NCI-H524 (cell line): ENCODE measurements around the gene CD69.

Source experiments
- DNase-seq, 2 experiments: peaks; one replicate each; lab custom pipeline; 2025; lab: John Stamatoyannopoulos, UW

The CD69 gene

DNA sequence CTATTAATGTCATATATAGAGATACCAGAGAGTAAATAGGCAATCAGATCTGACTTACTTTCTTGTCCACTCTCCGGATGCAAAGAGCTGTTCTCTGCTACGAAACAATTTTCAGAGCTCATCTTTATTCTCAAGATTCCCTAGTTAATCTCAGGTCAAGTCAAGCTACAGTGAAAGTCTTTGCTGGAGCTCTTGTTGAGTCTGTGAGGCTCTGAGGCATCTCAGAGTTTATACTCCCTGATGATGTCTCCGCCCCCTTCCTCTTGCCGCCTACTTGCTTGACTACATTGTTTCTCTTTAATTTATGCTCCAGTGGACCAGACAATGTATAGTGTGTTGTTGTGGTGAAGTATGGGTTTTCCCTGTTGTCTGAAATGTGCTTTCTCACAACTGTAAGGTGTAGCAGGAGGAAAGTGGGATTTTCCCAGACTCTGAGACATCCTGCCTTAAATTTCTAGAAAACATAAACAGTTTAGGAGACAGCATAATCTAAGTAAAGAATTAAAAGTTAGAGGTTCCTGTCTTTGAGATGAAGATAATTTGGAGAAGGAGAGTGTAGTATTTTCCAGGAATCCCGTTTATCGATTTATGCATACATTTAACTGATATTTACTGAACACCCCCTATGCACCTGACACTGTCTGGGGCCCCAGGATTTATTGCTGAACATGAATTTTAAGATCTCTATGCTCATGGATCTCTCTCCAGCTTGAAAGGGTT is at the start of gene CD69:
CD69 (minus strand) TSS at position 203 of the 720 bp plus-strand sequence; CDS start at position 122, 81 bp downstream.
- no peak for DNase-seq

DNA sequence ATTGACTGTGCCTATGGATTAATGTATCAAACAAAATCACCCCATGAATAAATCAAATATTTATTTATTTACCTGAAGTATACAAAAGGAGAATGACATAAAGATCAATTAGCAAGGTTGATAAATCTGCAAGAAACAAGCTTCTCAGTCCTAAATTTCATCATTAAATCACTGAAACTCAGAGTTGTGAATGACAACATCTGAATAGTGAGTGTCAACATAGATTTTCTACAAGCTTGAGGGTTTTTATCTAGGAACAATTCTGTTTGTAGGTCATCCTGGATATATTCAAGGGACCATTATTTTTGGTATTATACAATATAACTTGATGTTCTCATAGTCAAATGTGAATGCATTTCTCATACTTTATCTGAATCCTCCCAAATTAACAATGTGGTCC is 49.2 kb upstream of the CD69 start:
- no peak for DNase-seq

- no peak for DNase-seq
These were observed 48.6 kb upstream of the CD69 start for GRCh38 chr12:9809338-9809737.

- no peak for DNase-seq
These were observed 47.8 kb upstream of the CD69 start for GRCh38 chr12:9808504-9808903.

DNA sequence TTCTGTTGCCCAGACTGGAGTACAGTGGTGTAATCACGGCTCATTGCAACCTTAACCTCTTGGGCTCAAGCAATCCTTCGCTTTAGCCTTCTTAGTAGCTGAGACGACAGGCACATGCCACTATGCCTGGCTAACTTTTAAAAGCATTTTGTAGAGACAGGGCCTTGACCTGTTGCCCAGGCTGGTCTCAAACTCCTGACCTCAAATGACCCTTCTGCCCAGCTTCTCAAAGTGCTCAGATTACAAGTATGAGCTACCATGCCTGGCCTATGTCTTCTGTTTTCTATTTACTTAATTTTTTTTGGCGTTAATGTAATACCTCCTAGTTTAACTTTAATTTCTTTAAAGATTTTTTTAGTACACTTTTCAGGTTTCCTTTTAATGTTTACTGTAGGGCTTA is 46.0 kb upstream of the CD69 start:
- no peak for DNase-seq

GRCh38 chr12:9805883-9806282 is 45.2 kb upstream of the CD69 start:
- no peak for DNase-seq

GRCh38 chr12:9799961-9800360 is 39.3 kb upstream of the CD69 start:
- no peak for DNase-seq

DNA sequence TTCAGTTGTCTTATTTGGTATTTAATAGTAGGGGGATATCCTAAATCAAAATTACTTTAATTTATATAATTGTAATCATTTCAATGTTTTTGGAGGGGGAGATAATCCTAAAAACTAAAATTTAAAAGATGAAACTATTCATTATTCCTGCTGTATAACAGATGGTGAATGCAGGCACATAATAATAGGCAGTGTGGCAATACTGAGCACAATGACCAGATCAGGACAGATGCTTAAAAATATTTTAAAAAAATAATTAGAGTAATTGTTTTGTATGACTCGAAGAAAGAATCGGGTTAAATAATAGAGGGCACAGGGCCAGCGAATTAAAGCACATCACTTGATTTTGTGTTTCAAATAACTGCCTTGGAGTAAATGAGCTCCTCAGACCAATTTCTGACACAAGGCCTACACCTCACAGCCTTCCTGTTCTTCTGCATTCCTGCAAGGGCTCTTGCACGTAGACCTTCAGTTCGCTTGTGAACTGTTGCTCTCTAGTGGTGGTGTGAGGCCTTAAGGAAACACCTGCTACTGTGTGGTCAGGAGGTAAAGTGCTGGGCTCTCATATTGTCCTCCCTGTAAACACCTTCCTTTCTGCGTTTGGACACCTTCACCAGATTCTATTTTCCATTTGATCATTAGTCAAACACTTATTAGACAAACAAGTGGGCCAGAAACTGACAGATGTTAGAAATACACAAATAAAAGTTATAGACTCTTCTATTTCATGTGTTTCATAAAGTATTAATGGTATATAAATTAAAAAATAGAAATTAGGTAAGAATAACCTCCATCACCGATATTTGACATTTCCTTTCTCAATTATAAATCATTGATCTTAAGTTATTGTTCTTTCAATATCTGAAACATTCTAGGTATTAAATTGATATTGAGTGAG is 37.3 kb upstream of the CD69 start:
- peak in 1 of 2 experiments; percentile 31 for DNase-seq

- no peak for DNase-seq
These were observed 36.3 kb upstream of the CD69 start for GRCh38 chr12:9796971-9797370.

GRCh38 chr12:9796346-9796745 is 35.6 kb upstream of the CD69 start:
- DNase-seq, result no peak

DNA sequence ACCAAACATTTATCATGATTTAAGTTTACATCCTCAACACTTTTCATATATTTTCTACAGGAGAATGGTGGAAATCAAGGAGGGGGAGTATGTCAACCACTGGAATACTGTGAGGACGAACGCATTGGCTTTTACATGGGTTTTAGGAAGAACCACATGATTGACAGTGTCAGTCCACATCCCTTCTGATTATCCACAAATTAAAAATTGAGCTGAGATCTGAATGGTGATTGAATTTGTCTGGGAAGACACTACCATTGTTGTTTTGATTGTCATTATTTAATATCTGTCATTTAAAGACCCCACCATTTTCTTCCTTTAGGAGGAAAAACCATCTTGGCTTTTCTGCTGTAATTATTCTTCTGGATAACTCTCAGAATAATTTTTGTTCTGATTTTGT is 35.2 kb upstream of the CD69 start:
- DNase-seq, result no peak

DNA sequence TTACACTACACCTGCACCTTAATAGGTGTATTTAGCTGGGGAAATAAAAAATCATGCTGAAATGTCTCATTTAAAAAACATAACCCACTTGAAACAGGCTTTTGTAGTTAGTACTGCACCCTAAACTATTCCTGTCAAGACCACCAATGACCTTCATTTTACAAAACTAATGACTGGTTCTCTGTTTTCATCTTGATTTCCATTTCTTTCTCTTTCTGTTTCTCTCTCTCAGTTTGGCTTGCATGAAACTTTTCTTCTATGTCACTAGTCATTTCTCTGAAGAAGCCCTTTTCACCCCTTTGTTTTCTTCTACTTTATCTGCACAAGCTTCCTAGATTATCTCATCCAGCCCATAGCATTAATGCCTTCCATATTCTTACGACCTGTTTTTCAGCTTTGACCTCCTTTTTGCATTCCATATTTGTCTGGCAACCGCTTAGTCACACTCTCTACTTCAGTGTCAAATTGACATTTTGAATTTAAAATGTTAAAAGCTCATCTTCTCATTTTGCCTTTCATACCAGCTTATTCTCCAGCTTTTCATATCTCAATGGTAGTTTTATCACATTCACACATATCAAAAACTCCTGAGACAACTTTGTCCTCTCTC is 33.9 kb upstream of the CD69 start:
- DNase-seq, result no peak

- DNase-seq, result no peak
These were observed 33.2 kb upstream of the CD69 start for GRCh38 chr12:9793779-9794395.

DNA sequence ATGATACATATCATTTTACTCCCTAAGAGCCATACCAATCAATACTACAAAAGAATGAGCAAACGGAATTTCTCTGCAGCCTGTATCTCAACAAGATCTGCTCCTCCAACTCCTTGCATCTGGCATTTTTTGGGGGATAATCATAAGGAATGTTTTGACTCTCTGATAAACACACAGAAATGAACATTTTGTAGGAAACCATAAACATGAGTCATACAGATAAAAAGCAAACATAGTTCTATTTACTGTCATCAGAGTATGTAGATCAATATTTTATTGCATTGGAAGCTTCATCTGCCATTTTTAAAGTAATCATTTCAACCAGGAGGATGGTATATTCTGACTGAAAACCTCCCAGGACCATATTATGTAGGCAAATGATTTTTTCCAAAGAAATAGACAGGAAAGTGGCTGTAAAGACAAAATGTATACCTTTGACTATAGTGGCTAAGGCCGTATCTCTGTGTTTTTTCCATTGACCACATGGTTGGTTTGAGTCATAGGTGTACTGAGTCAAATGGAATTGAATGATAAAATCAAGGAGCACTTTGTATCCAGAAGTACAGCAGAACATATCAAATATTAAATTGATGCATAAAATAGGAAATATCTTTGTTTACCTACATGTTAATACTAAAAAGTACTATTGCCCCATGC is 32.4 kb upstream of the CD69 start:
- DNase-seq, result no peak

- no peak for DNase-seq
These were observed 31.6 kb upstream of the CD69 start for GRCh38 chr12:9792185-9792900.

DNA sequence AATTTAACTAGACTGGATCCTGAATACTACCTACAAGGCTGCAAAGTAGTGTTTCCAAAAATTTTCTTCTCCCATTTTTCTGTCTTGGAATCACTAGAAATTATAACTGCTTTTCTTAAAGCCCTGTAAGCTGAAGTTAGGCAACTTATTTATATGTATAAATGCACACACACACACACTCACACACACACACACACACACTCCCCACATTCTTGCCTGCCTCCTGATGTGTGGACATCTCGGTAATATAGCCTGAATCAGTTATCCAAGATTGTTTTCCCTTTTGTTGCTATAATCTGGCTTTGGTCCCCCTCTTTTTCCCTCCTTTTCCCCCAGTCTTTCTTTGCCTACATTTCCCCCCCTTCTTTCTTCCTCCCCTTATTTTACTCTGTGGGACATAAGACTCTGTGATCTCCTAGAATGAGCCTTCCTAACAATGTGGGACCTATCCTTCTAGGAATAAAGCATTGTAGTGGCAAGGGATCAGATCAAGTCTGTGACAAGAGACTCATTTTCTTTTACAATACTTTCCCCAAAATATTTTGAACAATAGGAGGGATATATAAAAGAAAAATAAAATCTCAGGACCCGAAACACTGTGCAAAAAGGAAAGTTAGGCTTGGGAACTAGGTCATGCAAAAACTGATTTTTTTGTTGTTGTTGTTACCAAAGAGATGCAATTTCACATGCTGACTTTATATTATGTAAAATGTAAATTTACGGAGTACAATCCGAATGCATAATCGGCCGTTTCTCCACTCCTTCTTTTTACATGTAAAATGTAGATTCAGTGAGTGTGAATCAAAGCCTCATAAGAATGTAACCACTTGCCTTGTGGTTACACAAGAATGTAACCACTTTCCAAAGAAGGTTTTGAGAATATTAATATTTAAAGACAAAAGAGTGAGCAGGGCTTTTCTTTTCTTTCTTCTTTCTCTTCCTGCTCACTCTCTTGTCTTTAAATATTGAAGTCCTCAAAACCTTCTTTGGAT is 26.3 kb upstream of the CD69 start:
- DNase-seq, result no peak

DNA sequence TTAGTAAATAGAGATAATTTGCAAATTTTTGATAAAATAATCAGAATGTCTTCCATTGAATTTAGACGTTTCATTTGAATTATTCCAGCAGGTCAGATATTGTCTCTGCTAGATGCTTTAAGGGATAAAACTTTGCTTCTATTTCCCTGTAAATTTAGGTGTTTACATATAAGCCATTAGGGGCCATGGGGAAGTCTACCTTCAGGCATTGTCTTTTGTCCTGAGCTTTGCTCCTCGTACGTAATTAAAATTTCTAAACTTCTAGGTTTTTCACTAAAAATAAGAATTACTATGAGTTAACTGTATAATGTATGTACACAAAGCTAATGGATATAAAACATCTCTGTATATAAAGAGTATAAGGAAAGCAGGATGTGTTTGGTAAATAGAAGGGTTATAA is 24.1 kb upstream of the CD69 start:
- no peak for DNase-seq

- no peak for DNase-seq
These were observed 23.6 kb upstream of the CD69 start for GRCh38 chr12:9784326-9784725.

DNA sequence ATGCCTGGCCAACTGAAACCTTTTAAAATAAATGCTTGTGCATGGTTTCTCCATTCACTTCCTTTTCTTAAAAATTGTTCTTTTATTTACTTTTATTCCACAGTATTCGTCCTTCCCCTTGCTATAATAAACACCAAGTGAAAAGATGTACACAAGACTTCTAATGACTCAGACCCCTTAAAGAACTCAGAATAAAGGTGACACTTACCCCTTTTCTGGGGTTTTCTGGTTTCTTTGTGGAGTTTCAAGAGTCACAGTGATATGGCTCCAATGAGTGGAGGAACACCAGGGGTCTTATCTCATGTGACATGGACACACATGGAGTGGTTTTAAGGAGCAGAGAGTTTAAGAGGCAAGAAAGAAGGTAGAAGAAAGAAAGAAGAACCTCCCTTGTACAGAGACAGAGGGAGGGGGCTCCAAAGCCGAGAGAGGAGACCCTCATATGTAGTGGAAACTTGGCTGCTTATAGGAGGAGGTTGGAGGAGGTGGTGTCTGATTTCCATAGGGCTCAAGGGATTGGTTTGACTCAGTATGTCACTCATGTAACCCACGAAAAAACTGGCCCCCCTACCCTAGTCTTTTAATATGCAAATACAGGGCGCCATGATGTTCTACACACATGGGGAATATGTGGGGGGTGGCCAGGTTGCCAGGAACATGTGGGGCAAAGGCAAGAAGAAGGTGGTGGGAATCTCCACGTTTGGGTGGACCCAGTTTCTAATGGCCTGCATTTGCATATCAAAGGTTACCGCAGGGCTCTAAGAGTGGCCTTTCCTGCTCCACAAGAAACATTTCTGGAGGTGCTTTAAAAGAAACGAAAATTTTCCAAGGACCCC is 22.1 kb upstream of the CD69 start:
- DNase-seq, result no peak
